GM21576 (cell line): ENCODE results near the gene TTC4.

Source experiments
- ATAC-seq: cut with Tn5 transposase; IDR thresholded peaks from one replicate; pipeline ENCODE4 v1.9.1; 2021; ENCODE audit warnings: mild to moderate bottlenecking, moderate library complexity; ENCODE audit not compliant: unreplicated experiment

Gene TTC4, protein sequence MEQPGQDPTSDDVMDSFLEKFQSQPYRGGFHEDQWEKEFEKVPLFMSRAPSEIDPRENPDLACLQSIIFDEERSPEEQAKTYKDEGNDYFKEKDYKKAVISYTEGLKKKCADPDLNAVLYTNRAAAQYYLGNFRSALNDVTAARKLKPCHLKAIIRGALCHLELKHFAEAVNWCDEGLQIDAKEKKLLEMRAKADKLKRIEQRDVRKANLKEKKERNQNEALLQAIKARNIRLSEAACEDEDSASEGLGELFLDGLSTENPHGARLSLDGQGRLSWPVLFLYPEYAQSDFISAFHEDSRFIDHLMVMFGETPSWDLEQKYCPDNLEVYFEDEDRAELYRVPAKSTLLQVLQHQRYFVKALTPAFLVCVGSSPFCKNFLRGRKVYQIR

DNA sequence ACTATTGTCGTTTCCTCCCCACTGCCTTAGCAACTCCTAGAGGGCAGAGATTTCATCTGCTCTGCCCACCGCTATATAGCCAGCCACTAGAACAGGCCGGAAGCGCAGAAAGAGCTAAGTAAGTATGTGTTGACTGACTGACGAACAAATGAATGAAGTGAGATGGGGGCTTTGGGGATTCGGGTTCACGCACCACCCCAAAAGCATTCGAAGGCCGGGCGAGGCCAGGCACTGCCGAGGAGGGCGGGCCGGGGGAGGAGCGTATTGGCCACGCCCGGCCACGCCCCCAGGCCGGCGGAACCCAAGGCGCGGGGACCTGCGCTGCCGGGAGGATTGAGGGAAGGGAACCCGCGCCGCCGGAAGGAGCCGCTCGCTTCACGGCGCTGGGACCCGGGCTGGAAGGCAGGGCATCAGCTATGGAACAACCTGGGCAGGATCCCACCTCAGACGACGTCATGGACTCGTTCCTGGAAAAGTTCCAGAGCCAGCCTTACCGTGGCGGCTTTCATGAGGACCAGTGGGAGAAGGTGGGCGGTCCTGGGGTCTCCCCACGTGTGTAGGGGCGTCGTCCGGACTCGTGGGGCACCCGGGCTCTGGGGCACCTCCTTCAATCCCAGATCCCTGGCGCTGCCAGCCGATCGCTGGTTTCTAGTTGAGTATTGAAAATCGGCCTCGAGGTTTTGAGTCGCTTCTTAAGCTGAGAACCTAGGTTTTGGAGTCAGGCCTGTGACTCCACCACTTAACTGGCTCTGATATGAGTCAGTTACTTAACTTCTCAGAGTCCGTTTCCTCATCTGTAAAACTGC is at the start of gene TTC4:
TTC4 (plus strand) TSS at position 369 of the 806 bp plus-strand sequence; CDS start at position 417, 48 bp downstream.
- peak; percentile 96 for ATAC-seq

DNA sequence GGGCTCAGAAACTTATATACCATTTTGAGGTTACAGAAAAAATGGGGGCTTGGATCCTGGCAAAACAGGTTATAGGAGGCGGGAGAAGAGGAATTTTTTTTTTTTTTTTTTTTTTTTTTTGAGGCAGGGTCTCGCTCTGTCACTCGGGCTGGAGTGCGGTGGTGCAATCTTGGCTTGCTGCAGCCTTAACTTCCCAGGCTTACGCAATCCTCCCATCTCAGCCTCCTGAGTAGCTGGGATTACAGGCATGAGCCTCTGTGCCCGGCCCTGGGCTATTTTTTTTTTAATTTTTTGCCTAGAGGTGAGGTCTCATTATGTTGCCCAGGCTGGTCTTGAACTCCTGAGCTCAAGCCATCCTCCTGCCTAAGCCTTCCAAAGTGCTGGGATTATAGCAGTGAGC is 49.3 kb upstream of the TTC4 start:
- ATAC-seq: no peak

DNA sequence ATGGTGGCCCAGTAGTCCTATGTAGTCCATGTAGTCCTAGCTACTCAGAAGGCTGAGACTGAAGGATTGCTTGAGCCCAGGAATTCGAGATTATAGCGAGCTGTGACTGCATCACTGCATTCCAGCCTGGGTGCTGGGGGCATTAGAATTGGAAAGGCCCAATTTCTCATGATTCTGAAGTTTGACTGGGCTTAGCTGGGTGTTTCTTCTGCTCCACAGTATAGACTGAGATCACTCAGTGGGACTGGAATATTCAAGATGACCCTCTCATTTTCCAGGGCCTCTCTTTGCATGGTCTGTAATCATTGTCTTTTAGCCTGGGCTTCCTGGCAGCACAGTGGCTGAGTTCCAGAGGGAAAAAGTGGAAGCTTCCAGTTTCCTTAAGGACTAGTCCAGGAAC is 47.9 kb upstream of the TTC4 start:
- no peak for ATAC-seq

DNA sequence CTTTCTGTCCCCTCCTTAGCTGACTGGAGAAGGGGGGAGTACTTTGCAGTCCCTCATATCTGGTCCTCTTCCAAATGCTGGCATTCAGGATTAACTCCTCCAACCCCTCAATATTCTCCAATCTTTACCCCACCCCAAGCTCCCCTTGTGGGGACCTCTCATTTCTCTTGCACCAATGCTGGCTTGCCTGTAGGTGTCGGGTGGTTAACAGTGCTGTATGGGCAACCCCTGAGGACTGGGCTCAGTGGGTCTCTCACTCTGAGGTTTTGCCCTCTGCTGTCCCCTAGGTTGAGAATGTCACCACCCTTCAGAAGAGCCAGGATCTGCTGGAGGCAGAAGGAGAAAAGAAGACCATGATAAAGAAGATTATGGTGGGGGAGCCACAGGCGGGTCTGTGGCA is 47.1 kb upstream of the TTC4 start:
- ATAC-seq: no peak

DNA sequence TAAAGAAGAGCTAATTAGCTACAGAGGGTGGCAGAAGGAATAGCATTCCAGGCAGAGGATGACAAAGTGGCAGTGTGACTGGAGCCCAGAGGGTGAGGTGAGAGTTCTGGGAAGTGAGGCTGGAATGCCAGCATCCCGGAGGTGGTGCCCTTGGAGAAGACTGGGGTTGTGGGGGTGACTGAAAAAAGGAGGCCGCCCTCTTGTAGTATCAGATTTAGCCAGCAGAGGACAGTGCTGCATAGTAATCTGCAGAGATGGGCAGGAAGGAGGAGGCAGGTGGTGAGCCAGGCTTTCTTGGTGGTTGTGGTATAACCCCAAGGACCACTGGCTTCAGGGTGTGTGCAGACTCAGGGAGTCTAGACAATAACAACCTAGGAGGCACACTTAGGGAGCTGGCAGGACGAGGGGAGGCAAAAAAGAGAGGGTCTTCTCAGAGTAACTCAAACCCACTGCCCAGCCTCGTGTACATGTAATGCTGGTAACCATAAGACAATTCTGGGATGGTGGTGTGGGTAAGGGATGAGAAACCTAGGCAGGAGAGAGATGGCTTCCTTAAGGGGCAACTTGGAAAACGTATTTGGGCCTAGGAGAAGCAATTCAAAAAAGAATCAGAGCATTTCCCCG is 43.6 kb upstream of the TTC4 start:
- ATAC-seq: peak; percentile 59

DNA sequence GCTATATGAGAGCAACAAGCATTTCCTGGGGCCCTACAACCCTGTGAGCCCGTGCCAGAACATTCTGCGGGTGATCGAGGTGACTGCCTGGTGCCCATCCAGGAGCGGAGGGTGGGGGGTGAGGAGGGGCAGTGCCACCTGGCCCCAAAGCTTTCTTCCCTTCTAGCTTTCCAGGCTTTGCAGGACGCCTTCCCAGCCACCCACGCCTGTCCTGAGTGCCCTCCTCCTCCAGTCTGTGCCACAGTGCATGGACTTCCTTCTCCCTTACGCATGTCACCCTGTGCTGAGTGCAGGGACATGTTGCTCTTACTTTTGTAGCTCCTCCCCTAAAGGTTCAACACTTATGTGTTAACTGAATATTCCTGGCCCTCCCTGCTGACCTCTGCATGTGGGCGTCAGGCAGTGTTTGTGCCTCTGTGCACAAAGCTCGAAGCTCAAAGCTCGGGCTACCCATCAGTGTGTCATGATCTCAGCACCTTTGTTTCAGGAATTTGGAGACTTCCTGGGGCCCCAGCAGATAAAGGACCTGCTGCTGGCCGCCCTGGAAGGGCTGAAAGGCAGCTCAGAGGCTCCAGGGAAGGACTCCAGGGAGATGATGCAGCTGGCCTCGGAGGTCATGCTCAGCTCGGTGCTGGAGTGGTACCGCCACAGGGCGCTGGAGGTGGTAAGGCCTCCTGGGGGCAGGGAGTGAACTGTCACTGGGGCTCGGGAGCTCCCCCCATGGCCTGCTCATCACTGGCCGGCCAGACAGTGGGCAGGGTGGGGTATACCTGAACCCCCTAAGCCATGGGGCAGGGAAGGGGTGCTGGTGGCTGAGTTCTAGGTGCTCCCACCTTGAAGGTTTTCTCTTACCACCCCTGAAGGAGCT is 36.7 kb upstream of the TTC4 start:
- ATAC-seq: no peak

DNA sequence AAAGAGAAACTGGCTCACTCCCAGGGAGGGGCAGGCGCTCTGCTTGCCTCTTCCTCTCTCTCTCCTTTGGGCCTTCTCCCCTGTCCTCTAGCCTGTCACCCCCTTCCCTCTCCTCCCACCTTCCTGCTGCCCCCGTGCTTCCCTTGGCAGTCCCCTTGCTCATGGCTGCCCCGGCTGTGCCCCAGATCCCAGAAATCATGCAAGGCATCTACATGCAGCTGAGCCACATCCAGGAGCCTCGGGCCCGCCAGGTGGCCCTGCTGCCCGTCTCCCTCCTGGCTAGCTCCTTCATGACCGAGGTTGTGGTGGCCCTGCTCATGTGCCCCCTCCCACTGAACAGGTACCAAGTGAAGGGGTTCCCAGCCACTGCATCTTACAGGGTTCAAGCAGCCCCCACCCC is 36.0 kb upstream of the TTC4 start:
- no peak for ATAC-seq

DNA sequence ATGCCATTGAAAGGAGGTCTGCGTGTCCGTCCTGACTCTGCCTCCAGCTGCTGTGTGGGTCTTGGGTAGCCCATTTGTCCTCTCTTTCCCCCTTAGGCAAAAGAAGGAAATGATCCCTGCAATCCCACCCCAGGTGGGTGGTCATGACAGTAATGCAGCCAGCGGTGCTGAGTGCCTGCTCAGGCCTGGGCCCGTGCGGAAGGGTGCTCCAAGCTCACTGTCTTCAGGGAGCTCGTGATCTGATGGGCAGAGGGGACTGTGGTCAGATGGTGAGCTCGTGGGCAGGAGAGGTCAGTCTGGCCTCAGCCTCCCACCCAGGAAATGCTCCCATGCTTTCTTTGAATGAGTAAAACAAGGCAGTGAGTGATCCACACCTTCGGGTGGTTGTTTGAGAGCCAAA is 35.3 kb upstream of the TTC4 start:
- ATAC-seq: no peak

DNA sequence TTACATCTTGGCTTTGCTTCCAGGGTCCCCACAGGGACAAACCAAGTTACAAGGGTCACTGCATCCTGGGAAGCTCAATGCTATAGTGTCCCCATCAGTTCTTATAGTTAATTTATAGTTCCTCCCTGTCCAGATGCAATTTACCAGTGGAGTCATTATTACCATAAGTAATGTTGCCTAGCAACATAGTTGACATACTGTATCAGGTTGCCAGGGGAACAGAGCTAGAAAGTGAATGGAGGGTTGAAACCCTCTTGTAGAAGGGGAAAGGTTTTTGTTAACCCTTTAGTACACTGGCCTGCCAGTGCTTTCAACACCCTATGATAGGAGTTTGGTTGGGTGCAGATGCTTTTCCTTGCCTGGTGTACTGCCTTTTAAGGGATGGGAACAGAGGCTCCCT is 34.3 kb upstream of the TTC4 start:
- no peak for ATAC-seq

DNA sequence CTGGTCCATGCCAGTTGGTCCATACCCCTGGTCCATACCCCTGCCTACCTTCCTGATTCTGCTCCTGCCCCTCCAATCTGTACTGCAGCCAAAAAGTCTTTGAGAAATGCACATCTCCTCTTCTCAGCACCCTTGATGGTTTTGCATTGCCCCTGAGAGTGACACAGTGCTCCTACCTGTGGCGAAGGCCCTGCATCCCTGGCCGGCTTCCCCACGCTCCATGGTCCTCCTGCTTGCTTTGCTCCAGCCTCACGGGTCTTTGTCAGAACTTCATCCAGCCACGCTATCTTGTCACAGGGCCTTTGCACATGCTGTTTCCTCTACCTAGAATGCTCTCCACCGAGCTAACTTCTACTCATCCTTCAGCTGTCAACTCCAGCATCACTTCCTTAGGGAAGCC is 32.2 kb upstream of the TTC4 start:
- no peak for ATAC-seq

DNA sequence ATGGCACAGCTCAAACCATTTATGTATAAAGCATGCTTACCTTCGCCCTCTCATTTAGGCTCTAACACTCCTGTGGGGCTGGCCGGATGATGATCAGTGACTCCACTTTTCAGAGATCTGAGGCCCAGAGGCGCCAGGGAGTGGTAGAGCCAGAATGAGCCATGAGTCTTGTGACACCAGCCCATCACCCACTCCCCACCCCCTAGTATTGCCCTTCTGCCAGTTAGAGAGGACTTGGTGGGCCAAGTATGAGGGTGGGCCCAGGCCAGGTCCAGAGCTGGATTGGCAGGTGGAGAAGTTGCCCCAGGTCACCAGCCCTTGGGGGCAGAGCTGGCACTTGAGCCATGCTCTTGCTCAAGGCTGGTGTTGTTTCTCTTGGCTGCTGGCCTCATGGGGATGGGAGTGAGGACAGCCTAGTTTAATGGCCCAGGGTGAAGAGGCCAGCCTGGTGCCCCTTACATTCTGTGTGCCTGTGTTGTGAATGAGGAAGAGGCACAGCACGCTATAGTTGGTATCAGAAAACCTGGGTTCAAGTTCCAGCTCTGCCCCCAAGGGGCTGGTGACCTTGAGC is 30.2 kb upstream of the TTC4 start:
- no peak for ATAC-seq

DNA sequence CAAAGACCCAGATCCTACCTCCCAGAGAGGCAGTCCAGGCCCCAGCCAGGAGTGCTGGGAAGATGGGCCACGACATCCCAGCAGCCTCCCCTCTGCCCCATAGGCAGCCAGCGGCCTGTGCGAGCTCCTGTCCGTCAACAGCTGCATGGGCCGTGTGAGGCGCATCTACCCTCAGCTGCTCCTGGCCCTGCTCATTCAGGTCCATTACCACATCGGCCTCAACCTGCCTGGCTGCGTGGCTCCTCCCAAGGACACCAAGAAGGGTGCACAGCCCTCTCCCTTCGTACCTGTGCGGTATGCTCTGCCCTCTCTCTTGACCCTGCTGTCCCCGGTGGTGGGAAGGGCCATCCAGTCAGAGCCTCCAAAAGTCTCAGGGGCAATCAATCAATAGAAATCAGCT is 29.5 kb upstream of the TTC4 start:
- no peak for ATAC-seq

DNA sequence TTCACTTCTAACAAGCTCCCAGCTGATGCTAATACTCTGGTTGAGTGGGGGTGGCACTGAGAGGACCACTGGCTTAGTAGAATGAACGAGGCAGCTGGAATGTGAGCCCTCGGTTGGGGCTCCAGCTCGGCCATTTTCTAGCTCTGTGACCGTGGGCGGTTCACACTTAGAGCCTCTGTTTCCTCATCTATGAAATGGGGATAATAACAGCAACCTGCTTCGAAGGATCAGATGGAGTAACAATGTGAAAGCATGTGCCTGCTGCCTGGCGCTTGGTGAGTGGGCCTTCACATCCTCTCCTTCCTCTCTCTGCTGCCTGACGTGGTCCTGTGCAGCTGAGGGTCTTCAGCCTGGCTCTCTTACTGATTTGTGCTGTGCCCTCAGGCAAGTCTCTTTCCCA is 20.9 kb upstream of the TTC4 start:
- ATAC-seq: no peak

DNA sequence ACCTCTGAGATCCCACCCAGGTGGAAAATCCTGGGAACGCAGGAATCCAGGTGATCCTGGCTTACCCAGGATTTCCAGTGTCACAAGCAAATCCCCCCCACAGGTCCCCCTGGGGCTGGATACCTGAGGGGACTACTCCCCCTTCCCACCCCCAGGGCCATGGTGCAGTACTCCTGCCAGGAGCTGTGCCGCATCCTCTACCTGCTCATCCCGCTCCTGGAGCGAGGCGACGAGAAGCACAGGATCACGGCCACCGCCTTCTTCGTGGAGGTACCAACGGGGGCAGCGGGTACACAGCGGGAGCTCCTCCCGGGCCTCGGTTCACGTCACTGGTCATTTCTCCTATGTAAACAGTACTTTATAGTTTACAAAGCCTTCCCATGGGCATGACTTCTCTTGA is 20.4 kb upstream of the TTC4 start:
- no peak for ATAC-seq

DNA sequence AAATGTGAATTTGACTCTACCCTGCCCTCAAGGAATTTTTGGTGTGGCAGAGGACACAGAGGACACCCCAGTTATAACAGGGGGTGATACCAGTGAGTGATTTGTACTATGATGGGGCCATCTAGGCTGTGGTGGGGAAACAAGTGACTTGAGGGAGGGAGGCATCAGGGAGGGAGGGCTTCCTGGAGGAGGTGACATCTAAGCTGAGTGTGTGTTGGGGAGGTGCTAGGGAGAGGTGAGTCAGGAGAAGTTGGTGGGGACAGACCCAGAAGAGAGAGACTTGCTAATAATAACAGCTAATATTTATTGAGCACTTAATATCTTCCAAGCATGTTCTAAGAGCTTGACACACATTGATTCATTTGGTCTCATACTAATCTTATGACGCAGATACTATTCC is 19.9 kb upstream of the TTC4 start:
- ATAC-seq: no peak

DNA sequence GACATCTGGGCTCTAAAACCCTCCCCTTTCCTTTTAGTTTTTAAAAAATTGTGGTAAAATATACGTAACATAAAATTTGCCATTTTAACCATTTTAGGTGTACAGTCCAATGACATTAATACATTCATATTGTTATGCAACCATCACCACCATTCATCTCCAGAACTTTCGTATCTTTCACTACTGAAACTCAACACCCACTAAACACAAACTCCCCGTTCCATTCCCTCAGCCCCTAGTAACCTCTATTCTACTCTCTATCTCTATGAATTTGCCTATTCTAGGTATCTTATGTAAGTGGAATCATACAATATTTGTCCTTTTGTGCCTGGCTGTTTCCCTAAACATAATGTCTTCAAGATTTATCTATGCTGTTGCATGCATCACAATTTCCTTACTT is 19.4 kb upstream of the TTC4 start:
- ATAC-seq: no peak

DNA sequence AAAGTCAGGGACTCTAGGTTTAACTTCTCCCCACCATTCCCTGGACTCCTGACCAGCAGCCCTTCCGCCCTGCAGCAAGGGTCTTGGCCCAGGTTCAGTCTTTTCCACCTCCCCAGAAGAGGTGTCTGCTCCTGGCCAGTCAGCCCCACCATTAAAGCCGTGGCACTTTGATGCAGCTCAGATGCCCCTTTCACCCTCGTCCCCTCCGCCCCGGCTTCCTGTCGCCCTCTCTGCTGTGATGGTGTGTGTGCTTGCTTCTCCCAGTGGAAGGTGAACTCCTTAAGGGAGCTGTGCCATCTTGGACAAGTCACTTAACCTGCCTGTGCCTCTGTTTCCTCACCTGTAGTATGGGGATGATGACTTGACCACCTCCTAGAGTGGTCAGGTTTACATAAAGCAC is 17.8 kb upstream of the TTC4 start:
- no peak for ATAC-seq

DNA sequence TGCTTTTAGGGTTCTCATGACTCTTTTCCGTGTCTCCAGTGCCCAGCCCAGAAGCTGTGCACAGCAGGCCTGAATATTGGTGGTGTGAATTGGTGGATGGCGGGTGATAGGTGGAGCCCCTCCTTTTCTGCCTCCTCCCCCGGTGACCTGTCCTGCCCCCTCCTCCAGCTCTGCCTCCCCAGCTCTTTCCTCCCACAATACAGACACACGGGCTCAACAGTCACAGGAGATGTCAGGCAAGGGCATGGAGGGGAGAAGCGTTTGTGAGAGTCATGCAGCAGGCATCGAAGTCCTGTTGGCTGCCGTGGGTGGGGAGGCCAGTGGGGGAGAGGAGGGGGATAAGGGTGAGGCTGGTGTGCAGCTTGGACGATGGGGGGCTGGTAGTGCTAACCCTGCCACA is 17.3 kb upstream of the TTC4 start:
- no peak for ATAC-seq

DNA sequence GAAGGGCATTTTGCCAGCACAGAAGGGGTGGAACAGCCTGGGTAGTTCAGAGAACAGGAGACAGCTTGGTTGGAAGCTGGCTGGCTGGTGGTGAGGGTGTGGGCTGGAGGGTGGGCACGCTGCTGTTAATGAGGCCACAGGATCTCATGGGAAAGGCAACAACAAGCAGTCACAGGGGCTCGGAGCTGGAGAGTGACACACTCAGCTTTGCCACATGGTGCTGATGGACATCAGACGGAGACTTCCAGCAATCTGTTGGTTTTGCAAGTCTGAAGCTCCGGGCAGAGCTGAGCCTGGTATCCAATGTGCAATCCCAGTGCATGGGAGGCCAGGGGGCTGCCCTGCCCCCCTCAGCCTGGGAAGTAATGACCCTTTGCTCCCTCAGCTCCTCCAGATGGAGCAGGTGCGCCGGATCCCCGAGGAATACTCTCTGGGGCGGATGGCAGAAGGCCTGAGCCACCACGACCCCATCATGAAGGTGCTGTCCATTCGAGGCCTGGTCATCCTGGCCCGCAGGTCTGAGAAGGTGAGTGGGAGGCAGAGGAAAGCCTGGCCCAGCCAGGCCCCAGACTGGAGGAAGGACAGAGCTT is 15.6 kb upstream of the TTC4 start:
- ATAC-seq: no peak

DNA sequence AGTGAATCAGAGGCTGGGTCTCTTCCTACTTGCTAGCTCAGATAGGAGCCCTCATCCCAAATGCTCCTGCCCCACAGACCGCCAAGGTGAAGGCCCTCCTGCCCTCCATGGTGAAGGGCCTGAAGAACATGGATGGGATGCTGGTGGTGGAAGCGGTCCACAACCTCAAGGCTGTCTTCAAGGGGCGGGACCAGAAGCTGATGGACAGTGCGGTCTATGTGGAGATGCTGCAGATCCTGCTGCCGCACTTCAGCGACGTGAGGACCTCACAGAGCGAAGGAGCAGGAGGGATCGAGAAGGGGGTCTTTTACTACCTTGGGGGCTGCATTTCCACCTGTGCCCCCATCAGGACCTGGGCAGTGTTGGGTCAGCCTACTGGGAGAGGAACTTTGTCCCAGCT is 14.6 kb upstream of the TTC4 start:
- no peak for ATAC-seq
